Measurements from ENCODE around the gene HELZ2. TPM values are rescaled to one million over a fixed set of nuclear protein-coding genes. Genes with fewer than 3 reads are reported as not detected.

The HELZ2 gene
- total and polyA plus RNA-seq, 10 of the 15 experiments (the other 5 are each of a cell fraction or from before 2014, with no cell fraction given), result 0.05 to 33.3 (median 6.2) TPM

- TF ChIP-seq E2F8 (IDR thresholded peaks at IDR 0.05; ENCODE audit: low read depth, partially characterized antibody) (no peak), NFXL1 (IDR thresholded peaks at IDR 0.05; ENCODE audit: borderline replicate concordance) (no peak), HDAC6 (IDR thresholded peaks at IDR 0.05; ENCODE audit: unreplicated experiment) (no peak)
These were observed 27.6 kb downstream of the HELZ2 start (continued) for GRCh38 chr20:63546256-63546955.

GRCh38 chr20:63545814-63546213 is 28.2 kb downstream of the HELZ2 start:
- ChIA-PET SMC1A (ENCODE audit: uncharacterized antibody, unreplicated experiment) (no interaction called here), POLR2A (no interaction called here), RAD21 (ENCODE audit: unreplicated experiment) (no interaction called here), CTCF (no interaction called here)
- 24% methylated on average over 6 of the region's 6 CpGs for WGBS (ENCODE audit: insufficient coverage, insufficient replicate concordance, low lambda C conversion rate, missing lambda C conversion rate)
- H3K36me3 ChIP-seq (ENCODE audit: control insufficient read depth in 2 of 2, insufficient read depth in 2 of 2, low read length in 1 of 2), result no peaks in the 10 kb centered on the region
- peaks cover 12% of the 10 kb centered on the region; the same call in 1 of the 2 replicates for H3K4me1 ChIP-seq (ENCODE audit: control insufficient read depth, insufficient read depth, low read length)
- no peaks in the 10 kb centered on the region for H3K79me2 ChIP-seq (ENCODE audit: control insufficient read depth, insufficient read depth, low read length)
- no peak for FAIRE-seq
- in situ Hi-C loops (cut with MboI) (no loop called here), intact Hi-C loops (cut with micrococcal nuclease; ENCODE audit: unreplicated experiment) (no loop called here)
- no peak for ATAC-seq
- no peak overlapping the region for H3K4me2 ChIP-seq (ENCODE audit: control insufficient read depth, insufficient read depth)
- 0 out of 2 replicates have a peak, but pooled peaks have one; percentile 4 for TF ChIP-seq IKZF1 (conservative IDR thresholded peaks at IDR 0.05)
- TF ChIP-seq CBX3 (IDR thresholded peaks at IDR 0.05; ENCODE audit: borderline replicate concordance, low read depth), result no peak
- TF ChIP-seq NR2F1 (conservative IDR thresholded peaks at IDR 0.05), result peak; percentile 86
- no peaks in the 10 kb centered on the region; a peak in 1 of 4 replicates for H3K27me3 ChIP-seq (replicated peaks in 1 of 2; ENCODE audit: control insufficient read depth in 2 of 2, insufficient read depth in 2 of 2, low read length in 1 of 2)
- no peak overlapping the region for H3K4me3 ChIP-seq
- no peak overlapping the region for H3K9ac ChIP-seq (ENCODE audit: control insufficient read depth, insufficient read depth, low read length)
- no peak for DNase-seq (ENCODE audit: low read depth, low spot score)
- H3K27ac ChIP-seq (ENCODE audit: control insufficient read depth, insufficient read depth), result no peak overlapping the region
- H2AFZ ChIP-seq (ENCODE audit: control insufficient read depth, low read depth, low read length), result no peak overlapping the region
- no TSS peak for BruUV-seq (replicated peaks)
- no peaks in the 10 kb centered on the region for H4K20me1 ChIP-seq (ENCODE audit: control insufficient read depth, insufficient read depth)
- no peaks in the 10 kb centered on the region for H3K9me3 ChIP-seq (replicated peaks; ENCODE audit: control insufficient read depth, insufficient read depth, low read length)

All from GM12878 (cell line).